Breast epithelium (tissue), 3 donors: Measurements from ENCODE around the gene CACNA2D3.

Experiments used
- POLR2A ChIP-seq: fragments of 450-650 bp; IDR thresholded peaks from one replicate; pipeline ENCODE4 v1.6.1; 2016; ENCODE audit warnings: antibody characterized with exemption, mild to moderate bottlenecking, moderate library complexity
- TF ChIP-seq, protein P1 (sequence below), 3 donors: fragments of 450-650 bp; IDR thresholded peaks; one replicate each; pipeline ENCODE4 v1.5.1; 2016 to 2017; ENCODE audit warnings: antibody characterized with exemption in 3 of 3, mild to moderate bottlenecking in 3 of 3, moderate library complexity in 3 of 3

DNA sequence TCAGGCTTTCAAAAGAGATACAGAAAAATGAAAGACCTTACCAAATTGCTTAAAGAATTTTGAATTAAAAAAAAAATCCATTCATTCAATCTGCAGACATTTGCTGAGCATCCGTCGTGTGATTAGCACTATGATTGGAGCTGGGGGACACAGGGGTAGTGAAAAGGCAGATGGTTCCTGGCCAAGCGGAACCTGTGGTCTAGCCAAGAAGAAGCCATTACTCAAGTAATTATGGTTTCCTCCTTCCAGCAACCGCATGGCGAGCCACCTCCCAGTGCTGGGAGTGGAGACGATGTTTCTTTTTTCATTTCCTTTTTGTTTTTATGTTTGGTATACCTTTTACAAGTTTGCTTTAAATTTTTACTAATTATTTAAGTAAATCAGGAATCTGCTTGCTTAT, 140.2 kb downstream of the CACNA2D3 start:
- TF ChIP-seq, protein P1, sequence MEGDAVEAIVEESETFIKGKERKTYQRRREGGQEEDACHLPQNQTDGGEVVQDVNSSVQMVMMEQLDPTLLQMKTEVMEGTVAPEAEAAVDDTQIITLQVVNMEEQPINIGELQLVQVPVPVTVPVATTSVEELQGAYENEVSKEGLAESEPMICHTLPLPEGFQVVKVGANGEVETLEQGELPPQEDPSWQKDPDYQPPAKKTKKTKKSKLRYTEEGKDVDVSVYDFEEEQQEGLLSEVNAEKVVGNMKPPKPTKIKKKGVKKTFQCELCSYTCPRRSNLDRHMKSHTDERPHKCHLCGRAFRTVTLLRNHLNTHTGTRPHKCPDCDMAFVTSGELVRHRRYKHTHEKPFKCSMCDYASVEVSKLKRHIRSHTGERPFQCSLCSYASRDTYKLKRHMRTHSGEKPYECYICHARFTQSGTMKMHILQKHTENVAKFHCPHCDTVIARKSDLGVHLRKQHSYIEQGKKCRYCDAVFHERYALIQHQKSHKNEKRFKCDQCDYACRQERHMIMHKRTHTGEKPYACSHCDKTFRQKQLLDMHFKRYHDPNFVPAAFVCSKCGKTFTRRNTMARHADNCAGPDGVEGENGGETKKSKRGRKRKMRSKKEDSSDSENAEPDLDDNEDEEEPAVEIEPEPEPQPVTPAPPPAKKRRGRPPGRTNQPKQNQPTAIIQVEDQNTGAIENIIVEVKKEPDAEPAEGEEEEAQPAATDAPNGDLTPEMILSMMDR (IDR thresholded peaks at IDR 0.05), result no peak
- no peak for TF ChIP-seq POLR2A
